SH-SY5Y (cell line): Measurements from ENCODE around the gene AFF2.

ENCODE experiments used
- GATA2 ChIP-seq: IDR thresholded peaks from 2 replicates; pipeline ENCODE4 v1.6.1; 2011; ENCODE audit warnings: mild to moderate bottlenecking, low read depth, low read length
- GATA3 ChIP-seq: IDR thresholded peaks from 2 replicates; pipeline ENCODE4 v1.6.1; 2011; ENCODE audit warnings: low read depth, mild to moderate bottlenecking, low read length, moderate library complexity

GRCh38 chrX:148995661-148996060 lies 495.2 kb downstream of the AFF2 start:
- no peak for TF ChIP-seq GATA3
- TF ChIP-seq GATA2: no peak
